Measurements from ENCODE around the gene ATG4A.
A peak's percentile ranks its signal among the peaks of the same experiment; 100 is the strongest.

The ATG4A gene, protein sequence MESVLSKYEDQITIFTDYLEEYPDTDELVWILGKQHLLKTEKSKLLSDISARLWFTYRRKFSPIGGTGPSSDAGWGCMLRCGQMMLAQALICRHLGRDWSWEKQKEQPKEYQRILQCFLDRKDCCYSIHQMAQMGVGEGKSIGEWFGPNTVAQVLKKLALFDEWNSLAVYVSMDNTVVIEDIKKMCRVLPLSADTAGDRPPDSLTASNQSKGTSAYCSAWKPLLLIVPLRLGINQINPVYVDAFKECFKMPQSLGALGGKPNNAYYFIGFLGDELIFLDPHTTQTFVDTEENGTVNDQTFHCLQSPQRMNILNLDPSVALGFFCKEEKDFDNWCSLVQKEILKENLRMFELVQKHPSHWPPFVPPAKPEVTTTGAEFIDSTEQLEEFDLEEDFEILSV

DNA sequence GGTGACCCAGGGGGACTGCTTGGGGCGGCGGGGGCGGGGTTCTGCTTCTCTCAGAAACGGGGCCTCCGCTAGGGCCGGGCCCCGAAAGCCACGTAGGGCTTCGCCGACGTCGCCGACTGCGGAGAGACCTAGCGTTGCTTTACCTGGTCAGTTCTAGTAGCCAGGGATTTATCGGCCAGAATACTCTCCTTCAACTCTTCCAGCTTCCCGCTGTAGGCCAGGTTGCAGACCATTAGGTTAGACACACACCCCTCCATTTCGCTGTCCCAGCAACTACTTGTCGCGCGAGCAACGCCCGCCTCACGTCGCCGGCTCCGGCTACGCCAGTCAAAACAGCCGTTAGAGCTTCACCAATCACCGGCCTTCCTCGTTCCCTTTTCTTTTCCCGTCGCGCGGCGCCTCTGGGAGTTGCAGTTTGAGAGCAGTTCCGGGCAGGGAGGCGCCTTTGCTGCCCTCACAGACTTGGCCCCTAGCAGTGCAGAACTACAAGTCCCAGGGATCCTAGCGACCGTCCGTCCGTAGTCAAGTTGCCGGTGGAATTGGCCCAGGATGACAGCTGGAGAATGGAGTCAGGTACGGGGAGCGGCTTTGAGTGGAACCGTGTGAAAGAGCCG, at the start of gene ATG4A, which contains the start of gene PSMD10:
TSS of gene ATG4A (plus strand) at position 515 of the 614 bp plus-strand sequence. CDS start at position 564, 49 bp downstream.
TSS of gene PSMD10 (minus strand) at position 279 of the 614 bp plus-strand sequence. CDS start at position 257, 22 bp downstream.
- peak; percentile 95 for DNase-seq

DNA sequence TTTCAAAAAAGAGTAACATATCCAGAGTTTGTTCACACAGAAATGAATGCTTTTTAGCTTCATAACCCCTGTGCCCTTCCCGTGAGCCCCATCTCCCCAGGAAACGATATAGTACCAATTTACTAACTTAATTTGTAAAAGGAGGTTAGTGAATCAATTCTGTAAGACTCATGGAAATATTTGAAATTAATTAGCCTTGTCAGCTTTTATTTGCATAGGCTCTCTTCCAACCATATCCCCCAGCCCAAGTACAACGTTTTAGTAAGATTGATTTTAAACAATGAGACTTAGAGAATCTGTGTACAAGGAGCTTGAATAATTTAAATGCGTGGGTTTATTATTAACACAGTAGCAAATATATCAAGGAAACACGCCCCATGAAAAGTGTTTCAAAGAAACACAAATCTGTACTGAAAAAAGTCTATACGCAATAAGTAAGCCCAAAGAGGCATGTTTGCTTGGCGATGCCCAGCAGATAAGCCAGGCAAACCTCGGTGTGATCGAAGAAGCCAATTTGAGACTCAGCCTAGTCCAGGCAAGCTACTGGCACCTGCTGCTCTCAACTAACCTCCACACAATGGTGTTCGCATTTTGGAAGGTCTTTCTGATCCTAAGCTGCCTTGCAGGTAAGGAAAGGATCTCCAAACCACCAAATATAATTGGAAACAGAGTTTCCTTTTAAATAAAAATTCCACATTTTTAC, 46.9 kb upstream of the ATG4A start, which contains the start of gene VSIG1:
TSS of gene VSIG1 (plus strand) at position 512 of the 703 bp plus-strand sequence. CDS start at position 578, 66 bp downstream.
- no peak for DNase-seq

DNA sequence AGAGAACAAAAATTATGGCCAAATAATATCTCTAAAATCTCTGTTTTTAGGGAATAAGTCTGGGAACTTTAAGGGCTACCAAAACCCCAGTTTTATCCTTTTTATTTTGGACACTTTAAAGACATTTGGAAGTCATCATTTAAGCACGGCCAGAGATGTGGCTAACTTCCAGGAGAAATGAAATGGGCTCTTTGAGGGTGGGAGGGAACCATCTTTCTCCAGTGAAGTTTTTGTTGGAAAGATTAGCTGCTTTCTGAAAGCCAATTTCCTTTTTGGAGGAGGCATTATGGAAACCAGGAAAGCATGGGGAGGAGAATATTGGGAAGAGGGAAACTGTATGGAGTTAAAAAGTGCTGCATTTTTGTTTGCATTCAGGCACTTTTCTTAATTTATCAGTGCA, 41.9 kb upstream of the ATG4A start:
- DNase-seq = no peak

DNA sequence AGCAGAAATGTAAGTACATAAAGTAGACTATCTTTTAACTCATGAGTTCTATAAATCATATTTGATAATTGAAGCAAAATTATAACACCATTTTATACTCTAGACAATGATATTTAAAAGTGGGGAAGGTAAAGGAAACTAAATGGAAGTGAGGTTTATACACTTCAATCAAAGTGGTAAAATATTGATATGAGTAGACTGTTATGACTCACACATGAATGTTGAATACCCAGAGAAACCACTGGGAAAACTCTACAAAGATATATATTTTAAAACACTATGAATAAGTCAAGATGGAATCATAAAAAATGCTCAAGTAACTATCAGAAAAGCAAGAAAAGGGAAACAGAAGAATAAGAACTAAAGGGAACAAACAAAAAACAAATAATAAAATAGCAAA, 38.4 kb upstream of the ATG4A start:
- DNase-seq = no peak

DNA sequence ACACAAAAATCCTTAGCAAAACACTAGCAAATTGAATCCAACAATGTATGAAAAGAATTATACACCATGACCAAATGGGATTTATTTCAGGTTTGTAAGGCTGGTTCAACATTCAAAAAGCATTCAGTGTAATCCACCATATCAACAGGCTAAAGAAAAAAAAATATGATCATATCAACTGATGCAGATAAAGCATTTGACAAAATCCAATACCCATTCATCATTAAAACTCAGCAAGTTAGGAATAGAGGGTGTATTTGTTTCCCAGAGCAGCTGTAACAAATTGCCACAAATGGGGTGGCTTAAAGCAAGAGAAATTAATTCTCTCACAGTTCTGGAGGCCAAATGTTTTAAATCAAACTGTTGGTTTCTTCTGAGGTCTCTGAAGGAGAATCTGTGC, 36.0 kb upstream of the ATG4A start:
- no peak for DNase-seq

DNA sequence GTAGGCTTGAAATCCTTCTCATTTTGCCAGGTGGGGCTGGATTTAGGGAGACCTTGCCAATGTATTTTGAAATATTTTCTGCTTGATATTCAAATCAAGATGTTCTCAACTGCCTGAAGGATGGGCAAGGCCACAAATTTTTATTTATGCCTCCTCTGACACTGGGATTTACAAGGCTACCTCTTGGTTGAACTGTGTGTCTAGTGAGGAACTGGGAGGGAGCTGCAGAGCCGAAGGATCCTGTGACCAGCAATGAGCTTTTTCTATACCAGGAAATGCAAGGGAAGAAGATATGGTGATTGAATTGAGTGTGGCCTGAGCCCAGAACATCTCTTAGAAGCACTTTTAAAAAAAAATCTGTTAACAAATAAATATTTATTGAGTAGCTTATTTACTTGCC, 31.8 kb upstream of the ATG4A start:
- no peak for DNase-seq

DNA sequence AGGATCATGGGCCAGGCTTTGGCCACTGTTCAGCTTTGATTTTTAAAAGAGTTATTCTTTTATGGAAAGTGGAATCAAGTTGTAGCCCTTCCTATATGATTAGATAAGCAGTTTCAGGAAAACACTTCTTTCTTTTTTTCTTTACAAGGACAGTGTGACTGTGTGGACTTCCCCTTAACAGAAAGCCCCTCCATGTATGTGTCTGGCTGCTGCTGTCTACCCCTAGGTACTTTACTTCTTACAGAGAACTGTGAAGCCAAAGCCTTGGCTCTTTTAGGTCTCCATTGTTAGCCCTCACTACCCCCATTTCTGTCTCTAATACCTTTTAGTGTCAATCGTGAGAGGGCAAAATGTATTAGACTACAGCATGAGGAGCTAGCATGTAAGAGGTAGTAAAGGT, 27.6 kb upstream of the ATG4A start:
- no peak for DNase-seq

DNA sequence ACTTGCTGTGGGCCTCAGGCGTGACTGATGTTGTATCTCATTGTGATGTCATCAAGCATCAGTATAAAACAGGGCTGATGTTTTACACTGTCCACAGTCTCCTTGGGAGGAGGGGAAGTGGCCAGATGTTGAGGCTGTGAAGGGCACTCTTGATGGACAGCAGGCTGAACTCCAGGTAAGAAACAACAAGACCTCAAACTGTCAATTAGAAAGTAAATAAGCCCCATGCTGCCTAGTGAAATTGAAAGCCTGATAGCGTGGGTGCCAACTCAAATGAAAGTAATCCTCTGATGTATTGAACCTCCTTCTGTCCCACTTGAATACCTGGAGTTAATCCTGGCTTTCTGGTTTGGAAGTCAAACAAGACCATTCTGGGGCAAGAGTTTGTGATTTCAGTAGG, 27.0 kb upstream of the ATG4A start:
- DNase-seq = no peak

DNA sequence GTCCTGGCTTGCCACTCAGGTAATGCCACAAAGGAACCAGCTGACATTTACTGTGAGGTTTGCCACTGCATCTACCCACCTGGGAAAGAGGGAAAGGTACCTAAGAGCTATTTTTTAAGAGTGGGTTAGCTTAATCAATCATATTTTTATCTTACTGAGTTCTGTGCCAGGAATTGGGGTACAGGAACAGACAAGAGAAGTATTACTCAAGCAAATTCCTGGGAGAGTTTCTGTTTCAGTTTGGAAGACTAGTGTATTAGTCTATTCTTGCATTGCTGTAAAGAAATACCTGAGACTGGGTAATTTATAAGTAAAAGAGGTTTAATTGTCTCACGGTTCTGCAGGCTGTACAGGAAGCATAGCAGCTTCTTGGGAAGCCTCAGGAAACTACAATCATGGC, 23.5 kb upstream of the ATG4A start:
- DNase-seq = no peak

DNA sequence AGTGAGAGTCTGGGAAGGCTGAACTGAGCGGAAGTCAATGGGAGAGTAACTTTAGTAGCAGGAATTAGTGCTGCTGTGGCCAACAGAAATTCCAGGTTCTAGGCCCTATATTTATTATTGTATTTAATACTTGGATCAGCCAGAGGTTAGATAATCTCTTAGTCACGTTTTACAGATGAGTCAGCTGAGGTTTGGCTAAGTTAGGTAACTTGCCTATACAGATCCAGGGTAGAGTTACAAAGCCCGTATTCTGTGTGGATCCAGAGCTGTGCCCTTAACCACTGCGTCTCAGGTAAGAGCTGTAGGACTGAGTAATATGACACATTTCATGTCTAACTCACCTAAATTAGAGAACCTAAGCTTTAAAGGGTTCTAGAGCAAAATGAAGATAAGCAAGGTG, 20.7 kb upstream of the ATG4A start:
- no peak for DNase-seq

DNA sequence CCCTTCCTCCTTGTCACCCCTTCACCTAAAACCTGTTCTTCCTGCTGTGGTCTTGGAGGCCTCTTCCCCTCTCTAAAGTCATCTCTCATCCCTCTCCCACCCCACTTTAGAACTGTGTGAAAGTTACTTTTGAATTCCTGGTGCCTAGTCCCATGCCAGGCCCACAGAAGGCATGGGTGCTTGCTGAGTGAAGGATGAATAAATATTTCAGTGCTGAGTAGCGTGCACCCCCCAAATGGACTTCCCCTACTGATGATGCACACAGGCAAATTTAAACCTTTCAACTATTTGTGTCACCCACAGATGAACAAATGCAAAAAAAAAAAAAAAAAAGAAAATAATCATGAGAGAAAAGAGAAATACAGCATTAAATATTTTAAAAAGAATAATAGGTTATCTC, 20.0 kb upstream of the ATG4A start:
- DNase-seq = no peak

DNA sequence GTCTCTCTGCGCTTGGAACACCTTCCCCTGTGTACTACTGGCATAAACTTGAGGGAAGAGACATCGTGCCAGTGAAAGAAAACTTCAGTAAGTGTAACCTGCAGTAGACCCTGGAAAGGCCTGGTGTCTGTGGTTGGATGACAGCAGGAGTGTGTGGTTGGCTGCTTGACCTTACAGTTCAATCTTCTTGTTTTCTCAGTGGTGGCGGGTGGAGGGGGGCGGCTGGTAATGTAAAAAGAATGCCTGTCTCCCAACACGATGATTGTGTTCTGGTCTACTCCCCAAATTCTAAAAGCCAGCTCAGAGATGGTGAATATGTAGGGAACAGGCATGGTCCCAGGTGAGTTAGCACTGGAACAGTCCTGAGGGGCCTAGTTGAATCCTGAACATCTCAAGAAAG, 18.8 kb upstream of the ATG4A start:
- no peak for DNase-seq

DNA sequence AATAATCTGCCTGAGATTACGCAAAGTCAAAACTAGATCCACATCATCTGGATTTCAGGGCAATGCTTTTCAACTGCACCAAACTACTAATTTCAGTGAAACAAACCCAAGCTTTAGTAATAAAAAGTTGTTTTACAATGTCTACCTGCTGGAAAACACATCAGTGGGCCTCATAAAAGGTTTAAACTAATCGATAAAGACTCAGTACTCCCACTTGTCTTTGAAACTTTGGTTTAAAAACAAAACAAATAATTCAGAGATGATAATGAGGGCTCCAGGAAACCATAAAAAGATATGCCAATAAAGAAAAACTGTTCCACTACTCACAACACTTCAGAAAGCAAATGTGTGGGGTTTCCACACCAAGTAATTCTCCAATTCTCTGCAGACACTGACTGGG, 10.5 kb upstream of the ATG4A start:
- DNase-seq = no peak

DNA sequence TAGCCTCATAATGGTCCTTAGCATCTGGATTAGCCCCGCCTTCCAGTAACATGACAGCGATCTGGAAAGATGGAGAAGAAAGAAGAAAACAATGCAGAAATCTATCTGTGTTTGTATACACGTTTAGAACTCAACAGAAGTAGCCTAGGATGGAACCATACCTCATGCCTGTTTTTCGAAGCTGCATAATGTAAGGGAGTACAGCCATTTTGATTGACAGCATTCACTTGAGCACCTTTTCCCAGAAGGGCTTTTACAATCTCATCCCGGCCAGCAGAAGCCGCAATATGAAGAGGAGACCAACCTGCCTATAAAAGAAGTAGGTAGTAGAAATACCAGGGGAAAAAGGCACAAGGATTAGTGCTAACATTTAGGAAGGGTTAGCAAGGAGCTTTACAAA, 3.8 kb upstream of the ATG4A start:
- DNase-seq = no peak

DNA sequence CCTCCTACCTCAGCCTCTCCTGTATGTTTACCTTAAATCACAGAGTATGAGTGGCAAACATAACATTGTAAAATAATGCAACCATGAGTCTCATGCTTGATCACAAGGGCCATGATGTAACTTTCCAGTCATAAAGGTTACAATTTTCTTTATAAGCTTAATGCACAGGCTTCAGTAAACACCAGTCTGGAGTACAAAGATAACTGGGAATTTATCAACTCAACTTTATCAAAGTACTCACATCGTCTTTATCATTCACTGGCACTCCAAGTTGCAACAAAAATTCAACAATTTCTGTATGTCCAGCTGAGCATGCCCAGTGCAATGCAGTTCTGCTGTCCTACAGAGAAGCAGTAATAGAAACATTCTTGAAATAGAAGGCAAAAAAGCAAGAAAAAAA, 3.1 kb upstream of the ATG4A start:
- DNase-seq = no peak

DNA sequence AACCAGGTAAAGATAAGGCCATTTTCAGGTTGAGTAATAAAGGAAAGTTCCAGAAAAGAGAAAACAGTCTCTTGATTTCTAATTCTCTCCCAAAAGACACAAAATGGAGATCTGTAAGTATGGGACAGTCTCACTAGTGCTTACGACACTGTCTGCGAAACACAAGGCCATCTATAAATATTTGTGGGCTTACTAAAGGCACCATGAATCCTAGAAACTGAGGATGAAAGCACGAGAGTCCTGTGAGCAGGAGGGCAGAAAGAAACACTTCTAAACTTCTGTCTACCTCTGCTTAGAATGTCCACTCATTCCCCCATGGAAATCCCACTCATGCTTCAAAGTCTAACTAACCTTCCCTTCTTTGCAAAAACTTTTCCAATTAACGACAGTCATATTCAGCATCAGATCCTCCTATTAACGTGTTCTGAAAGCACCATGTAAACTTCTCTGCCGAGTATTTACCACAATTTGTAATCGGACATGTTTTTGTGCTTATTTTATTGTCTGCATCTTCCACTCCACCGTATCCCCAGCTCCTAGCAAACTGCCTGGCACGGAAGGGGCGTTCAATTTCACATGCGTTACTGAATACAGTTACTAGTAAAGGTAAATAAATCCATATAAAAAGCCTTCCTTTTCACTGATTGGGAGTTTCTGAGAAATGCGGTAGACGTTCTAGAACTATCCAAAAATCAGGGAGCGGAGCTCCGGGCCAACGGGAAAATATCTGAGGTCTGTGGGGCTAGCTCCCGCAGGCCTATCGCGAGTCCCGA, 901 bp upstream of the ATG4A start:
- DNase-seq = no peak

DNA sequence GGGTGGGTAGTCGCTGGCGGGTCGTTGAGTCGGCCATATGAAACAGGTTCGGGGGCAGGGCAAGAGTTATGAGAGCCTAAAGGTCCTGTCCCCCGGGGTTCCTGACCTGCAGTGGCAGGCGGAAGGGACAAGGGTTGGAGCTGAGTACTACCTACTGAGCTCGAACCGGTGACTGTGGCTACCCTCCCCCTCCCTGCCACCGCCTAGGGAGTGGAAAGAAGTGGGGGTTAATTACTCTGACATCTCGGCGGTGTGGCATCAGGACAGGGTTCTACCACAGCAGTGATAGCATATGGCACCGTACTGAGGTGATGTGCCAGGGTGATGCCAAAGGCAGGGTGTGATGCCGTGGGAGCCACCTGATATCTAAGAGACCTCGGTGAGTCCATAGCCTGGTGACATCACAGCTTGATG, 307 bp downstream of the ATG4A start:
- DNase-seq = no peak

DNA sequence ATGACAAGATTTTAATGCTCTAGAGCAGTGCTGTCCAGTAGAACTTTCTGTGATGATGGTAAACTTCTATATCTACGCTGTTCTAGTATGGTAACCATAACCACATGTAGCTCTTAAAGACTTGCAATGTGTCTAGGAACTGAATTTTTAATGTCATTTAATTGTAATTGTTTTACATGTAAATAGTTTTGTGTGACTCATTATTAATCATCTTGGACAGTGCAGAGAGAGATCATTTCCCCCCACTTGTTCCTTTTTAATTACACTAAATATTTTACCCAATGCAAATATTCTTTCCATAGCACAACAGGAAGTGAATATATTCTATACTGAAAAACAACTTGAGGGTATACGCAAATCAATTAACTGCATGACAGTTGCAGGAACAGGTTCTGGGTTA, 5.8 kb downstream of the ATG4A start:
- no peak for DNase-seq

DNA sequence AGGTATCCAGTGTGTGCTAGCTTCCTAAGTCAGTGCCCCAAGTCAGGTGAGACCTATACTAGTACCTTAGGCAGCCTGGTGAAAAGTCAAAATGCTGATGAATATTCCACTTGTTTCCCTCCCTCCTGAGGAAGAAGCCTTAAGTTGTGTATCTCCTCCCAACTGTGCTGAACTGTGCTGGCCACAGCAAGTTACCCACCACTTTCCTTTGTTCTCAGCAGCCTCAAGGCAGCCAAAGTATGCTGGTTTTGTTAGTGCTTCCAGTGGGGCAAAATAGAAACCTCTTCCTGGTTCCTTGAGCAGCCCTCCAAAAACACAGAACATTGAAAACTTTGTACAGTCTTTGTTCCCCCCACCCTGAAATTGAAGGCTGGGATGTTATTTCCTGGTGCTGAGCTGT, 13.9 kb downstream of the ATG4A start:
- no peak for DNase-seq

DNA sequence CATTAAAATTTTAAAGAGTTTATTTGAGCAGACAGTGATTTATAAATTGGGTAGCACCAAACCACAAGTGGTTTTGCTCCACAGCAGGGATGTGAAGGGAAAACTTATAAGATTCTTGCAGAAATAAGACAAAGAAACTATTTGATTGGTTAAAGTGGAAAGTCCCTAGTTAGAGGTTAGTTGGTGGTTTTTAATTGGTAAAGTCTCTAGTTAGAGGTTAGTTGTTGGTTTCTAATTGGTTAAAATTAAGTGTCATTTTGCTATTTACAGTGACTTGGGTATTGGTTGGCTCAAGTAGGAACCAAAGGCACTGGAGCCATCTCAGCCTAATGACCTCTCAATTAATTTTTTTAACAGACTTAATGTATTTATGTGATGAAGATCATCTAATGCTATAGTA, 23.0 kb downstream of the ATG4A start:
- no peak for DNase-seq

DNA sequence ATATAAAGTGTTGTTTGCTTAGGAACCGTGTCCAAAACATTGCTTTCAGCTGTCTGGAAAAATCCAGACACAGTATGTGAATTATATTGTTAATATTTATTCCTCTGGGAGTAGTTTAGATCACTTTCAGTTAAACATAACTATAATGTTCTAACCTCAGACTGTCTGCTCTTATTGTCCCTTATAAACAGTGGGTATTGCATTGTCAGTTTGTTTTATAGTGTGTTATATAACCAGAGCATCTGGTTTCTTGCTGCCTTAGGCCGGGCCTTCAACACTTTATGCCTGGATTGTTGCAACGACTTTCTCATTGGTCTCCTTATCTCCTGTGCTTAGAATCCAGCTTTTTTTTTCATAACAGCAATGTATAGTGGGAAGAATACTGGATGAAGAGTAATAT, 26.4 kb downstream of the ATG4A start:
- DNase-seq = no peak

DNA sequence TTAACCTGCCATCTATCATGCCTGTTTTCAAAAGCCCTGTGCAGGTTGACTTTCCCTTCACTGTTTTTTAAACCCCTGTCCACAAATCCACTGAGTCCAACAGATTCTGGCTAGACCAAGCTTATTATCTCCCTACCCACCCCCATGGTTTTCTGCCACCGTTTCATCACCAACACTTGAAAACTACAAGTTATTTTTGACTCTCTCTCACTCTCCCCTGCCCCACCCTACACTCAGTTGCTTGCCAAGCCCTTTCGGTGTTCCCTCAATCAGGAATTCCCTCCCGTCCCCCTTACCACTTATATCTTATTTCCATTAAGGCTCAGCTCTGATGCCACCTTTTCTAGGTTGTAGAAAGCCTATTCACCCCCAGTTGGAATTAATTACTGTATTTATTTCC, 29.7 kb downstream of the ATG4A start:
- DNase-seq = no peak

DNA sequence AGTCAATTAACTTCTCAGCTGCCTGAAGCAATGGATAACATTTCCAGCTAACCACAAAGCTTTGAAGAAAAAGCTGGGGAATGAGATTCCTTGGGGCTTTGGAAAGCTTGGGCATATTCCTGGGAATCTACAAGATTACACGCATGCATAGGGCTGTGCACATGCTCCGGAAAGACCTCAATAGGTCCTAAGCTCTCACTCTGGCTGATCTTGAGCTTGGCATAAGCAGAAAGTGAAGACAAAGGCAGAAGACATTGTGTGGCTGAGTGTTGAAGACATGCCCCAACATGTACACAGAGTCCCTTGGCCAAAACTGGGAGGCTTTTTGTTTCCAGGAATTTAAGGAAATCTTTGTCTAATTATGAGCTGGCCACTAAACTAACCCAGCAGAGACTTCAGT, 31.2 kb downstream of the ATG4A start:
- peak in 1 of 2 experiments; percentile 2 for DNase-seq

Measured in NCI-H446 (cell line).